Measurements from ENCODE around the gene HIVEP3. TPM values are rescaled to one million over a fixed set of nuclear protein-coding genes. Genes with fewer than 3 reads are reported as not detected.

Gene HIVEP3
- total RNA-seq, 1 experiment from 2014 or later: 3.1 TPM

DNA sequence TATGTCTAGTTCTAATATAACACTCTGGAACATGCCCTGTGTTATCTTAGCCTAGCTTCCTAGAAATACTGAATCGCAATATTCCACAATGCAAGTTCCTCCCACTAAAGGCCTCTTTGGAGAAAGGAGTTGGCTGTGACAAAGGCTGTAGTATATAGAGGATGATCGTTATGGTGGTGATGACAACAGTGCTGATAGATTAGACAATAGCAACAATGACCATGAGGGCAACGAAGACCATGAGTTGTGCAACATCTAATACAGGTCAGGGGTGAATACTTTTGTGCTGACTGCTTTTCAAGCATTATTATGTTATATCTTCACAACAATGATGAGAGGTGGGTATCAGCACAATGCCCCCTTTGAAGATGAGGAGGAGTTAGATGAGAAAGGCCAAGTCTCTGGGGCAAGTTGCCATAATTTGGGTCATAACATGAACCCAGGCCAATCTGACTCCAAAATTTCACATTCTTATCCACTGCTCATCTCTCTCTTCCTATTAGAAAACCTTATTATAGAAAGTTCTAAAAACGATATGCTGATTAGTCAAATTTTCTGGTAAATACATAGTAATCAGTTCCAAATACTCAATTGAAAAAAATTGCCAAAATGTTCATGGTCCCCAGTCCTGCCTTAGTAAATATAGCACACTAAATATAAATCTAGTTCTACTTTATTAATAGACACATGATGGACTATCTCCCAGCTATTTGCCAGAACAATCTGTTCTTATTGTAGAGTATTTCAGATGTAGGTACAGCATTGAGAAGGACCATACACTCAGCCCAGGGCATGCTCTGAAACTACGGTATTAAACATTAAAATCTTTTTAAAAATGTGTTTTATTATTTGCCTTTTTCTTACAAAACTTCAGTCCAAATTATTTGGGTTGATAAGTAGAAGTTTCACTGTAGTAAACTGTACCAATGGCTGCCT lies 37.5 kb downstream of the HIVEP3 start:
- CTCF ChIA-PET: no interaction called here
- Histone ChIP-seq H3K27ac (ENCODE audit: low read depth, low read length, poor library complexity, severe bottlenecking) (no peak overlapping the region), H3K9me3 (ENCODE audit: low read depth, low read length, poor library complexity, severe bottlenecking) (no peaks in the 10 kb centered on the region), H3K4me3 (ENCODE audit: low read depth, low read length, poor library complexity, severe bottlenecking) (no peak overlapping the region), H3K27me3 (replicated peaks; ENCODE audit: insufficient read depth, low read depth, low read length, poor library complexity) (no peaks in the 10 kb centered on the region), H3K4me1 (ENCODE audit: insufficient read depth, low read length, poor library complexity, severe bottlenecking) (no peaks in the 10 kb centered on the region), H3K36me3 (ENCODE audit: insufficient read depth, low read length, poor library complexity, severe bottlenecking) (no peaks in the 10 kb centered on the region)
- POLR2A ChIA-PET (ENCODE audit: low non-redundant PET): no interaction called here
- DNase-seq (ENCODE audit: low spot score): no peak
- intact Hi-C loops (cut with micrococcal nuclease; ENCODE audit: unreplicated experiment): no loop called here
- BruUV-seq (replicated peaks): no TSS peak
- TF ChIP-seq CTCF (conservative IDR thresholded peaks at IDR 0.05; ENCODE audit: low read depth, low read length) (no peak), EZH2 (IDR thresholded peaks at IDR 0.05; ENCODE audit: borderline replicate concordance, low read depth, low read length, poor library complexity, severe bottlenecking) (no peak)

GRCh38 chr1:41880261-41880660 lies 38.5 kb downstream of the HIVEP3 start:
- TF ChIP-seq EZH2 (IDR thresholded peaks at IDR 0.05; ENCODE audit: borderline replicate concordance, low read depth, low read length, poor library complexity, severe bottlenecking): no peak
- no peak for TF ChIP-seq CTCF (conservative IDR thresholded peaks at IDR 0.05; ENCODE audit: low read depth, low read length)
- intact Hi-C loops (cut with micrococcal nuclease; ENCODE audit: unreplicated experiment): no loop called here
- Histone ChIP-seq H3K36me3 (ENCODE audit: insufficient read depth, low read length, poor library complexity, severe bottlenecking) (no peaks in the 10 kb centered on the region), H3K27ac (ENCODE audit: low read depth, low read length, poor library complexity, severe bottlenecking) (no peak overlapping the region), H3K4me3 (ENCODE audit: low read depth, low read length, poor library complexity, severe bottlenecking) (no peak overlapping the region), H3K4me1 (ENCODE audit: insufficient read depth, low read length, poor library complexity, severe bottlenecking) (no peaks in the 10 kb centered on the region), H3K27me3 (replicated peaks; ENCODE audit: insufficient read depth, low read depth, low read length, poor library complexity) (no peaks in the 10 kb centered on the region), H3K9me3 (ENCODE audit: low read depth, low read length, poor library complexity, severe bottlenecking) (no peaks in the 10 kb centered on the region)
- ChIA-PET POLR2A (ENCODE audit: low non-redundant PET) (no interaction called here), CTCF (no interaction called here)
- no peak for DNase-seq (ENCODE audit: low spot score)
- no TSS peak for BruUV-seq (replicated peaks)

DNA sequence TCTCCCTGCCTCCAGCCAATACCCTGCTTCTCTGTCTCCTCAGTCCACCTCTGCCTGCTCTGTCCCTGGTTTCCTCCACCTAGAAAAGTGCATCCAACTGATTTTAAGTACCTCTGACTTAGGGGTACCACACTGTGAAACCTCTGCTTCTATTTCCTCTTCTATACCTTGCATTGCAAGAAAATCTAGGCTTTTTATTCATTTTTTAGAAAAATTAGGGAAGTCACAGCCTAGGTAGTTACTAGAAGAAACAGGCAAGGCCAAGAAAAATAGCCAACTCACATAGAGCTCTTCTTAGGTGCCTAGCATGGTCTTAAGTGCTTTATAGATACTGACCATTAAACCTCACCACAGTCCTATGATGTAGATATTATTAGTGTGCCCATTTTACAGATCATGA lies 39.1 kb downstream of the HIVEP3 start:
- TF ChIP-seq CTCF (conservative IDR thresholded peaks at IDR 0.05; ENCODE audit: low read depth, low read length) (no peak), EZH2 (IDR thresholded peaks at IDR 0.05; ENCODE audit: borderline replicate concordance, low read depth, low read length, poor library complexity, severe bottlenecking) (no peak)
- no TSS peak for BruUV-seq (replicated peaks)
- no peak overlapping the region for H3K27ac ChIP-seq (ENCODE audit: low read depth, low read length, poor library complexity, severe bottlenecking)
- no peaks in the 10 kb centered on the region for H3K36me3 ChIP-seq (ENCODE audit: insufficient read depth, low read length, poor library complexity, severe bottlenecking)
- POLR2A ChIA-PET (ENCODE audit: low non-redundant PET): no interaction called here
- H3K9me3 ChIP-seq (ENCODE audit: low read depth, low read length, poor library complexity, severe bottlenecking): no peaks in the 10 kb centered on the region
- CTCF ChIA-PET: no interaction called here
- DNase-seq (ENCODE audit: low spot score): no peak
- no peaks in the 10 kb centered on the region for H3K4me1 ChIP-seq (ENCODE audit: insufficient read depth, low read length, poor library complexity, severe bottlenecking)
- H3K4me3 ChIP-seq (ENCODE audit: low read depth, low read length, poor library complexity, severe bottlenecking): no peak overlapping the region
- intact Hi-C loops (cut with micrococcal nuclease; ENCODE audit: unreplicated experiment): no loop called here
- no peaks in the 10 kb centered on the region for H3K27me3 ChIP-seq (replicated peaks; ENCODE audit: insufficient read depth, low read depth, low read length, poor library complexity)
